ENCODE measurements around the gene MOB3A. TPM values are rescaled to one million over a fixed set of nuclear protein-coding genes. Genes with fewer than 3 reads are reported as not detected.

The MOB3A gene
- total and polyA plus RNA-seq, 2 of the 13 experiments (the other 11 are each of a cell fraction or from before 2014, with no cell fraction given): 3.5 to 17.8 TPM

GRCh38 chr19:2096034-2096479 lies at the start of gene MOB3A (continued):
- TF ChIP-seq ZNF512B (CRISPR knock-in tag; IDR thresholded peaks at IDR 0.05; ENCODE audit: borderline replicate concordance): no peak
- TF ChIP-seq MTA1 (CRISPR knock-in tag; IDR thresholded peaks at IDR 0.05; ENCODE audit: borderline replicate concordance): peak; percentile 92
- no peak for TF ChIP-seq ZNF775 (CRISPR knock-in tag; IDR thresholded peaks at IDR 0.05; ENCODE audit: borderline replicate concordance)
- peak; percentile 71 for TF ChIP-seq MED1 (CRISPR knock-in tag; IDR thresholded peaks at IDR 0.05)
- TF ChIP-seq ZSCAN21 (CRISPR knock-in tag; IDR thresholded peaks at IDR 0.05; ENCODE audit: borderline replicate concordance): peak; percentile 72; the same call in 1 of the 2 replicates
- TF ChIP-seq, protein P1, sequence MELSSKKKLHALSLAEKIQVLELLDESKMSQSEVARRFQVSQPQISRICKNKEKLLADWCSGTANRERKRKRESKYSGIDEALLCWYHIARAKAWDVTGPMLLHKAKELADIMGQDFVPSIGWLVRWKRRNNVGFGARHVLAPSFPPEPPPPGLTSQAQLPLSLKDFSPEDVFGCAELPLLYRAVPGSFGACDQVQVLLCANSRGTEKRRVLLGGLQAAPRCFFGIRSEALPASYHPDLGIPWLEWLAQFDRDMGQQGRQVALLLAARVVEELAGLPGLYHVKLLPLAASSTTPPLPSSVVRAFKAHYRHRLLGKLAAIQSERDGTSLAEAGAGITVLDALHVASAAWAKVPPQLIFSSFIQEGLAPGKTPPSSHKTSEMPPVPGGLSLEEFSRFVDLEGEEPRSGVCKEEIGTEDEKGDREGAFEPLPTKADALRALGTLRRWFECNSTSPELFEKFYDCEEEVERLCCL (CRISPR knock-in tag; IDR thresholded peaks at IDR 0.05; ENCODE audit: borderline replicate concordance): no peak
- peak; percentile 83; the same call in 1 of the 2 replicates for TF ChIP-seq ZNF276 (CRISPR knock-in tag; IDR thresholded peaks at IDR 0.05; ENCODE audit: low read depth)
- TF ChIP-seq, protein P2, sequence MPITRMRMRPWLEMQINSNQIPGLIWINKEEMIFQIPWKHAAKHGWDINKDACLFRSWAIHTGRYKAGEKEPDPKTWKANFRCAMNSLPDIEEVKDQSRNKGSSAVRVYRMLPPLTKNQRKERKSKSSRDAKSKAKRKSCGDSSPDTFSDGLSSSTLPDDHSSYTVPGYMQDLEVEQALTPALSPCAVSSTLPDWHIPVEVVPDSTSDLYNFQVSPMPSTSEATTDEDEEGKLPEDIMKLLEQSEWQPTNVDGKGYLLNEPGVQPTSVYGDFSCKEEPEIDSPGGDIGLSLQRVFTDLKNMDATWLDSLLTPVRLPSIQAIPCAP (CRISPR knock-in tag; IDR thresholded peaks at IDR 0.05; ENCODE audit: low read depth): no peak
- peak; percentile 23; the same call in 1 of the 2 replicates for TF ChIP-seq KDM2A (CRISPR knock-in tag; IDR thresholded peaks at IDR 0.05; ENCODE audit: borderline replicate concordance, low read depth)
- TF ChIP-seq MIXL1 (CRISPR knock-in tag; IDR thresholded peaks at IDR 0.05): peak; percentile 38; the same call in 1 of the 2 replicates
- no peak for TF ChIP-seq MBD4 (IDR thresholded peaks at IDR 0.05; ENCODE audit: borderline replicate concordance, low read length)
- TF ChIP-seq TCF7 (IDR thresholded peaks at IDR 0.05; ENCODE audit: low read depth): no peak
- no peak for TF ChIP-seq ZNF138 (CRISPR knock-in tag; IDR thresholded peaks at IDR 0.05; ENCODE audit: low read depth)
- TF ChIP-seq ZZZ3 (CRISPR knock-in tag; IDR thresholded peaks at IDR 0.05; ENCODE audit: borderline replicate concordance): peak; percentile 44; the same call in 1 of the 2 replicates
- peak; percentile 65; the same call in 1 of the 2 replicates for TF ChIP-seq PHF20 (CRISPR knock-in tag; IDR thresholded peaks at IDR 0.05)
- TF ChIP-seq NONO (IDR thresholded peaks at IDR 0.05): no peak
- TF ChIP-seq NONO (CRISPR knock-in tag; conservative IDR thresholded peaks at IDR 0.05): peak; percentile 93
- TF ChIP-seq ATF6 (CRISPR knock-in tag; conservative IDR thresholded peaks at IDR 0.05): 0 out of 2 replicates have a peak, but pooled peaks have one; percentile 81
- TF ChIP-seq ZBTB3 (CRISPR knock-in tag; IDR thresholded peaks at IDR 0.05; ENCODE audit: borderline replicate concordance, low read depth): peak; percentile 88
- TF ChIP-seq ZNF678 (CRISPR knock-in tag; IDR thresholded peaks at IDR 0.05): 0 out of 2 replicates have a peak, but pooled peaks have one; percentile 31

Data from HepG2 (cell line).